ENCODE data around the gene TERT. TPM values are rescaled to one million over a fixed set of nuclear protein-coding genes. Genes with fewer than 3 reads are reported as not detected.

Gene TERT
- polyA plus RNA-seq, 1 donor from 2014 or later, result not detected

GRCh38 chr5:1214936-1215220 is 80.0 kb downstream of the TERT start:
- H3K9me2 ChIP-seq (ENCODE audit: insufficient read depth, low read length), result no peaks in the 10 kb centered on the region
- no peak overlapping the region for H3K4me2 ChIP-seq (ENCODE audit: low read length)
- H2AFZ ChIP-seq (ENCODE audit: low read depth, low read length), result no peak overlapping the region
- no peaks in the 10 kb centered on the region for H3F3A ChIP-seq (ENCODE audit: insufficient read depth, low read length, poor library complexity, severe bottlenecking)
- H4K20me1 ChIP-seq (ENCODE audit: insufficient read depth), result no peaks in the 10 kb centered on the region
- no peaks in the 10 kb centered on the region for H3K9me3 ChIP-seq (ENCODE audit: low read length)
- H3K36me3 ChIP-seq (ENCODE audit: insufficient read depth, low read length), result no peaks in the 10 kb centered on the region
- no peak overlapping the region for H3K4me3 ChIP-seq (ENCODE audit: low read length)
- H3K9ac ChIP-seq (ENCODE audit: low read length), result no peak overlapping the region
- no peaks in the 10 kb centered on the region for H3K27me3 ChIP-seq (ENCODE audit: insufficient read depth, low read depth, low read length)
- no peak overlapping the region for H3K27ac ChIP-seq (ENCODE audit: low read length)
- no peaks in the 10 kb centered on the region for H3K79me2 ChIP-seq (replicated peaks; ENCODE audit: insufficient read depth, low read length)
- no peak for TF ChIP-seq POLR2AphosphoS5 (IDR thresholded peaks at IDR 0.05)
- TF ChIP-seq CTCF (IDR thresholded peaks at IDR 0.05; ENCODE audit: poor library complexity, severe bottlenecking), result no peak
- no peak for TF ChIP-seq SMC3 (conservative IDR thresholded peaks at IDR 0.05; ENCODE audit: poor library complexity)
- no peak for TF ChIP-seq RAD21 (conservative IDR thresholded peaks at IDR 0.05)
- no peak for TF ChIP-seq REST (IDR thresholded peaks at IDR 0.05; ENCODE audit: borderline replicate concordance)
- no peak for TF ChIP-seq TAF1 (IDR thresholded peaks at IDR 0.05; ENCODE audit: low read depth)
- TF ChIP-seq EP300 (conservative IDR thresholded peaks at IDR 0.05; ENCODE audit: poor library complexity, severe bottlenecking), result no peak
- no peak for TF ChIP-seq EZH2 (IDR thresholded peaks at IDR 0.05; ENCODE audit: borderline replicate concordance, insufficient read depth, low read length, poor library complexity, severe bottlenecking)
- no peak for TF ChIP-seq MXI1 (conservative IDR thresholded peaks at IDR 0.05; ENCODE audit: poor library complexity, severe bottlenecking)

GRCh38 chr5:1214163-1214935 is 80.5 kb downstream of the TERT start:
- no peaks in the 10 kb centered on the region for H3K9me3 ChIP-seq (ENCODE audit: low read length)
- TF ChIP-seq TAF1 (IDR thresholded peaks at IDR 0.05; ENCODE audit: low read depth) (no peak), POLR2AphosphoS5 (IDR thresholded peaks at IDR 0.05) (no peak), EP300 (conservative IDR thresholded peaks at IDR 0.05; ENCODE audit: poor library complexity, severe bottlenecking) (no peak), MXI1 (conservative IDR thresholded peaks at IDR 0.05; ENCODE audit: poor library complexity, severe bottlenecking) (no peak), SMC3 (conservative IDR thresholded peaks at IDR 0.05; ENCODE audit: poor library complexity) (no peak), CTCF (IDR thresholded peaks at IDR 0.05; ENCODE audit: poor library complexity, severe bottlenecking) (no peak), RAD21 (conservative IDR thresholded peaks at IDR 0.05) (no peak), REST (IDR thresholded peaks at IDR 0.05; ENCODE audit: borderline replicate concordance) (no peak), EZH2 (IDR thresholded peaks at IDR 0.05; ENCODE audit: borderline replicate concordance, insufficient read depth, low read length, poor library complexity, severe bottlenecking) (no peak)
- H3K27me3 ChIP-seq (ENCODE audit: insufficient read depth, low read depth, low read length), result no peaks in the 10 kb centered on the region

More at GRCh38 chr5:1214163-1214935, 80.5 kb downstream of the TERT start:
- no peak overlapping the region for H3K9ac ChIP-seq (ENCODE audit: low read length)
- H3K36me3 ChIP-seq (ENCODE audit: insufficient read depth, low read length), result no peaks in the 10 kb centered on the region
- H3K79me2 ChIP-seq (replicated peaks; ENCODE audit: insufficient read depth, low read length), result no peaks in the 10 kb centered on the region
- H3K4me3 ChIP-seq (ENCODE audit: low read length), result no peak overlapping the region
- H3F3A ChIP-seq (ENCODE audit: insufficient read depth, low read length, poor library complexity, severe bottlenecking), result no peaks in the 10 kb centered on the region
- H4K20me1 ChIP-seq (ENCODE audit: insufficient read depth), result no peaks in the 10 kb centered on the region
- H3K9me2 ChIP-seq (ENCODE audit: insufficient read depth, low read length), result no peaks in the 10 kb centered on the region
- H2AFZ ChIP-seq (ENCODE audit: low read depth, low read length), result no peak overlapping the region
- no peak overlapping the region for H3K27ac ChIP-seq (ENCODE audit: low read length)
- H3K4me2 ChIP-seq (ENCODE audit: low read length), result no peak overlapping the region

Measured in neural cell (in vitro differentiated cells).